Hypothalamus (tissue), 51 donors: ENCODE measurements around the gene S100A14.

Experiments
- DNase-seq, 51 donors: peaks; one replicate each; lab custom pipeline; 2025; lab: John Stamatoyannopoulos, UW

S100A14 gene

GRCh38 chr1:153616144-153616916 lies at the start of gene S100A14:
S100A14 (minus strand) TSS chr1:153616325; CDS start chr1:153615858, 467 bp downstream.
- DNase-seq, result no peak

DNA sequence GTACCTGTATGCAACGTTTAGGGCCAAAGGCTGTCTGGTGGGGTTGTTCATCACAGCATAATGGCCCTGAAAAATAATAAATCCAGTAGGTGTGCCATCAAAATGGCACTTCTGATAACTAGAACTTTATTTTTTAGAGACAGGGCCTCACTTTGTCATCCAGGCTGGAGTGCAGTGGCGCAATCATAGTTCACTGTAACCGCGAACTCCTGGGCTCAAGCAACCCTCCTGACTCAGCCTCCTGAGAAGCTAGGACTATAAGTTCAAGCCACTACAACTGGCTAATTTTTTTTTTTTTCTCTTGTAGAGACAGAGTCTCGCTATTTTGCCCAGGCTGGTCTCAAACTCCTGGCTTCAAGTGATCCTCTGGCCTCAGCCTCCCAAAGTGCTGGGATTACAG lies 47.1 kb upstream of the S100A14 start:
- no peak for DNase-seq

- DNase-seq, result no peak
Observed at GRCh38 chr1:153662269-153662668, 46.1 kb upstream of the S100A14 start.

- no peak for DNase-seq
Observed at GRCh38 chr1:153661111-153661708, 45.1 kb upstream of the S100A14 start.

- DNase-seq, result no peak
Observed at GRCh38 chr1:153659656-153660055, 43.5 kb upstream of the S100A14 start.

- no peak for DNase-seq
Observed at GRCh38 chr1:153659175-153659534, 43.0 kb upstream of the S100A14 start.

DNA sequence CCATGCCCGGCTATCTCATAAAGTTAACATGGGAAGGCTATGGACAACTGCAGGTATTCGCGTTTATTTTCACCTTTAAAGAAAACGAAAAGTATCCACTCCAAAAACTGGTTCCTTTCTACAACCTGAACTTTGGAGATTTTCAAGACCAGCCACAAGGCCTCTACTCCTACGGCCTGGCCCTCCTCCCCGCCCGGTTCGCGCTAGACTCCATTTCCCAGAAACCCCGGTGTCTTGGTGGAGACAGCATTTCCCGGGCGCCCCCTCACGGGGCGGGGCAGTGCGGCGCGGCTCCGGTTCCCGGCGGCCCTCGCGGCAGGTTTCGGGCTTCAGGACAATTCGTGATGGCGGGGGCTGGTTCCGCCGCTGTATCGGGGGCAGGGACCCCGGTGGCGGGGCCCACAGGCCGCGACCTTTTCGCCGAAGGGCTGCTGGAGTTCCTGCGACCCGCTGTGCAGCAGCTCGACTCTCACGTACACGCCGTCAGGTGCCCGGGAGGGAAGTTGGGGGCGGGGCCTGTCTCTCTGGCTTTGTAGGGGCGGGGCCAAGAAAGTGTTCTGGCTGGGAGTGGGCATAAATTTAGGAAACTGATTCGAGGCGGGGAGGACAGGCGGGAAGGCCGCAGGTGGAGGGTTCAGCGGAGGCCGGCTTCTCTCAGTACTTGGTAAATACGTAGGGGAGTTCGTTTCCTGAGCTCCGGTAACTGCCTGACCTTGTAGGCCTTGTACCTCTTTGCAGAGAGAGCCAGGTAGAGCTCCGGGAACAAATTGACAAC lies 42.5 kb upstream of the S100A14 start, which contains the start of gene SNAPIN:
Gene SNAPIN, plus strand, starts transcription at position 304 of the 775 bp plus-strand sequence. Its CDS starts 41 bp downstream, at position 345.
- DNase-seq, result peak; percentile 44 to 98 (median 86)

DNA sequence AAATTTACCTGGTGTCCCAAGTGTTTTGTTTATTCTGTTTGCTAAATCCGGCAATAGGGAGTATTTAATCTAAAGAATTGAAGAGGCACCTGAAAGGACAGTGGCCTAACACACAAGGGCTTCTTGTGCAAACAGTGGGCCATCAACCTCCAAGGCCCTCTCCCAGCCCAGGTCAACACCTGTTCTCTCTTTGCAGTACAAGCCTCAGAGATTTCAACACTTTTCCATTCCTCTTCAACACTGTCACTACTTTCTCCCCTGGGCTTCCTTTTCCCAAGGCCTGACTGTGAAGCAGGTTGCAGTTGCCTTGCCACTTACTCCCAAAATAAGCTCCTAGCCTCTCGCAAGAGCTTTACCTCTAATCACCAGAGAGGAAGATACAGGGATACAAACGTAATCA lies 39.2 kb upstream of the S100A14 start:
- DNase-seq, result no peak

- DNase-seq, result peak in 1 of 51 donors; percentile 12
Observed at GRCh38 chr1:153652805-153653500, 36.8 kb upstream of the S100A14 start.

- no peak for DNase-seq
Observed at GRCh38 chr1:153651771-153652170, 35.6 kb upstream of the S100A14 start.

GRCh38 chr1:153649863-153650235 lies 33.7 kb upstream of the S100A14 start:
- DNase-seq, result peak in 47 of 51 donors; percentile 7 to 85 (median 67)

- DNase-seq, result no peak
Observed at GRCh38 chr1:153649137-153649862, 33.2 kb upstream of the S100A14 start.

DNA sequence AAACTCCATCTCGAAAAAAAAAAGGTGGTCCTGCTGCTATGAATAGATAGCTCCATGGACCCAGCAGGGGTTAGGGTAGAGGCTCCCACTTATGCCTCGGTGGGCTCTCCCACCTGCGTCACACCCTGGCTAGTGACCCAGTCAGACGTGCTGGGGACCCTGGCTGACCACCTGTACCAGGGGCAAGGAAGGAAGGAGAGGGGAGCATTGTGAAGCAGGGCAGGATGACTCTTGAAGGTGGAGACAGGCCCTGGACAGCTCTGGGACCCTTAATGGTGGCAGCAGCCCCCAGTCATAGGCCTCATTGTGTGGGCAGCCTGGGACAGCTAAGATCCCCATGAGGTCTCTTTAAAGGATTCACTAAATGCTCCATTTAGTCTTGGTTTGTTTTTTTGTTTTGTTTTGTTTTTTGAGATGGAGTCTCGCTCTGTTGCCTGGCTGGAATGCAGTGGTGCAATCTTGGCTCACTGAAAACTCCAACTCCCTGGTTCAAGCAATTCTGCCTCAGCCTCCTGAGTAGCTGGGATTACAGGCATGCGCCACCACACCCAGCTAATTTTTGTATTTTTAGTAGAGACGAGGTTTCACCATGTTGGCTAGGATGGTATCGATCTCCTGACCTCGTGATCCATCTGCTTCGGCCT lies 32.0 kb upstream of the S100A14 start:
- no peak for DNase-seq

- DNase-seq, result no peak
Observed at GRCh38 chr1:153647346-153647714, 31.2 kb upstream of the S100A14 start.

- DNase-seq, result peak in 1 of 51 donors; percentile 37
Observed at GRCh38 chr1:153646672-153647345, 30.7 kb upstream of the S100A14 start.

DNA sequence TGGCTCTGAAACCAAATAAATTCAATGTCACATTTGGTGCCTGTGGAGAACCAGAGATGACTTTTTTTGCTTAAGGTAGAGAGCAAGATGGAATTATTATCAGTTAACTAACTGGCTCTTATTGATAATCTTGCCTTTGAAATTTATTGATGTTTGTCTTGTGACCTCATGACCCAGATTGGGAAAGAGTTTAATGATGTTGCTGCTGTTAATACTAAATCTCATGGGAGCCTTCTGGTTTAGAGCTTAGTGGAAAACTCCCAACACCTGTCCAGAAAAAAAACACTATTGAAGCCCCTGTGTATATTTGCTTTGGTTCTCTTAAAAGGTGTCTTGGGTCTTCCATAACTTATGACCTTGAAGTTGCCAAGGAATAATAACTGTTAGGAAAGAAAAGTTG lies 27.7 kb upstream of the S100A14 start:
- DNase-seq, result no peak

GRCh38 chr1:153643100-153643499 lies 27.0 kb upstream of the S100A14 start:
- DNase-seq, result no peak

GRCh38 chr1:153642161-153642560 lies 26.0 kb upstream of the S100A14 start:
- DNase-seq, result no peak

- no peak for DNase-seq
Observed at GRCh38 chr1:153640861-153641260, 24.7 kb upstream of the S100A14 start.
